OCI-LY3 (cell line): ENCODE results near the gene CRCP.

Experiments used
- H2AFZ ChIP-seq: fragments of 200-600, 300-600 bp; shearing (Covaris generic); 2 replicates; pipeline ENCODE4 v1.6.0; 2014; ENCODE audit warnings: antibody characterized with exemption, low read depth, low read length
- H3K27ac ChIP-seq: fragments of 200-600, 300-600 bp; sonication (generic); 2 replicates; pipeline ENCODE4 v1.5.1; 2014; ENCODE audit warnings: mild to moderate bottlenecking, low read length, moderate library complexity, mixed read lengths
- H3K27me3 ChIP-seq: fragments of 200-600, 300-600 bp; sonication (generic); 2 replicates; pipeline ENCODE4 v1.6.1; 2014; ENCODE audit warnings: low read depth, low read length, mixed read lengths
- H3K36me3 ChIP-seq: fragments of 200-600, 300-600 bp; sonication (generic); replicated peaks from 2 replicates; pipeline ENCODE3; 2014; ENCODE audit warnings: low read depth, low read length, mixed read lengths
- H3K4me1 ChIP-seq: fragments of 300-600, 200-600 bp; sonication (generic); 2 replicates; pipeline ENCODE4 v1.6.1; 2014; ENCODE audit warnings: low read length, mixed read lengths
- H3K4me2 ChIP-seq: fragments of 200-600, 300-600 bp; sonication (generic); 2 replicates; pipeline ENCODE4 v1.6.1; 2014; ENCODE audit warnings: low read length, mixed read lengths
- H3K4me3 ChIP-seq: fragments of 300-600, 200-600 bp; sonication (generic); 2 replicates; pipeline ENCODE4 v1.5.1; 2014; ENCODE audit warnings: antibody characterized with exemption, mild to moderate bottlenecking, low read length, moderate library complexity
- H3K79me2 ChIP-seq: fragments of 300-600, 200-600 bp; shearing (Covaris generic); 2 replicates; pipeline ENCODE4 v1.6.1; 2014; ENCODE audit warnings: mild to moderate bottlenecking, low read length, mixed read lengths
- H3K9ac ChIP-seq: fragments of 300-600, 200-600 bp; shearing (Covaris generic); 2 replicates; pipeline ENCODE4 v1.6.0; 2014; ENCODE audit warnings: mild to moderate bottlenecking, low read length, moderate library complexity
- H3K9me3 ChIP-seq: fragments of 200-600, 300-600 bp; shearing (Covaris generic); 2 replicates; pipeline ENCODE4 v1.6.1; 2014; ENCODE audit warnings: low read length, mixed read lengths; ENCODE audit not compliant: insufficient read depth
- H4K20me1 ChIP-seq: fragments of 200-600, 300-600 bp; sonication (generic); 2 replicates; pipeline ENCODE4 v1.6.1; 2016; ENCODE audit warnings: low read length, mixed read lengths; ENCODE audit not compliant: insufficient read depth
- CTCF ChIP-seq: fragments of 200-600, 300-600 bp; sonication (generic); IDR thresholded peaks from 2 replicates; pipeline ENCODE4 v1.5.1; 2014; ENCODE audit warnings: antibody characterized with exemption, low read length, low read depth
- EZH2phosphoT487 ChIP-seq: fragments of 200-600 bp; shearing (Covaris generic); IDR thresholded peaks from 2 replicates; pipeline ENCODE4 v1.6.1; 2018; ENCODE audit warnings: antibody characterized with exemption, mixed run types, low read depth

The CRCP gene

GRCh38 chr7:66176914-66177313, 62.3 kb downstream of the CRCP start:
- no peak overlapping the region for H3K27ac ChIP-seq
- 0 out of 2 replicates have a peak, but pooled peaks cover 3% of the 10 kb centered on the region for H3K4me1 ChIP-seq
- no peaks in the 10 kb centered on the region for H3K36me3 ChIP-seq
- no peaks in the 10 kb centered on the region for H3K27me3 ChIP-seq
- H4K20me1 ChIP-seq: no peaks in the 10 kb centered on the region
- H3K79me2 ChIP-seq: no peaks in the 10 kb centered on the region
- no peak overlapping the region for H2AFZ ChIP-seq
- no peak overlapping the region for H3K9ac ChIP-seq
- no peak overlapping the region for H3K4me3 ChIP-seq
- H3K4me2 ChIP-seq: no peak overlapping the region
- no peak for TF ChIP-seq EZH2phosphoT487
- TF ChIP-seq CTCF: no peak
- H3K9me3 ChIP-seq: no peaks in the 10 kb centered on the region

GRCh38 chr7:66178258-66178657, 63.6 kb downstream of the CRCP start:
- Histone ChIP-seq H2AFZ (no peak overlapping the region), H3K9me3 (no peaks in the 10 kb centered on the region), H3K36me3 (no peaks in the 10 kb centered on the region), H3K79me2 (no peaks in the 10 kb centered on the region), H3K9ac (no peak overlapping the region), H3K4me2 (no peak overlapping the region), H3K27ac (no peak overlapping the region), H3K4me1 (0 out of 2 replicates have a peak, but pooled peaks cover 1% of the 10 kb centered on the region), H3K4me3 (no peak overlapping the region), H4K20me1 (no peaks in the 10 kb centered on the region), H3K27me3 (no peaks in the 10 kb centered on the region)
- TF ChIP-seq CTCF: no peak
- TF ChIP-seq EZH2phosphoT487: no peak

- Histone ChIP-seq H3K4me1 (peaks cover 5% of the 10 kb centered on the region), H3K27me3 (no peaks in the 10 kb centered on the region), H3K9me3 (0 out of 2 replicates have a peak, but pooled peaks cover 4% of the 10 kb centered on the region), H2AFZ (no peak overlapping the region), H3K9ac (no peak overlapping the region), H3K27ac (no peak overlapping the region), H3K4me3 (no peak overlapping the region), H3K79me2 (no peaks in the 10 kb centered on the region), H4K20me1 (no peaks in the 10 kb centered on the region), H3K4me2 (no peak overlapping the region), H3K36me3 (no peaks in the 10 kb centered on the region)
- TF ChIP-seq EZH2phosphoT487: no peak
- TF ChIP-seq CTCF: no peak
Measured at GRCh38 chr7:66181329-66181728, 66.7 kb downstream of the CRCP start.

DNA sequence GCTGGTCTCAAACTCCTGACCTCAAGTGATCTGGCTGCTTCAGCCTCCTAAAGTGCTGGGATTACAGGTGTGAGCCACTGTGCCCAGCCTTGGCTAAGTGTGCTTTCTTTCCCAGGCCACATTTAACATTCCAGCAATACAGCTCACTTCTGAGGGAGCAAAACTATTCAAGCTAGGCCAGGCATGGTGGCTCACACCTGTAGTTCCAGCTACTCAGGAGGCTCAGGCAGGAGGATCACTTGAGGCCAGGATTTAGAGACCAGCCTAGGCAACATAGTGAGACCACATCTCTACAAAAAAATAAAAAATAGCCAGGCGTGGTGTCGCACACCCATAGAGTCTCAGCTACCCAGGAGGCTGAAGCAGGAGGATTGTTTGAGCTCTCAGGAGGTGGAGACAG, 67.2 kb downstream of the CRCP start:
- TF ChIP-seq EZH2phosphoT487 (no peak), CTCF (no peak)
- no peaks in the 10 kb centered on the region for H4K20me1 ChIP-seq

More for the DNA sequence above, 67.2 kb downstream of the CRCP start:
- H3K9me3 ChIP-seq: 0 out of 2 replicates have a peak, but pooled peaks cover 4% of the 10 kb centered on the region
- H3K27ac ChIP-seq: no peak overlapping the region
- H3K36me3 ChIP-seq: no peaks in the 10 kb centered on the region
- H3K4me1 ChIP-seq: peaks cover 5% of the 10 kb centered on the region
- no peak overlapping the region for H3K9ac ChIP-seq
- no peak overlapping the region for H2AFZ ChIP-seq
- H3K4me3 ChIP-seq: no peak overlapping the region
- no peaks in the 10 kb centered on the region for H3K27me3 ChIP-seq
- no peaks in the 10 kb centered on the region for H3K79me2 ChIP-seq
- H3K4me2 ChIP-seq: no peak overlapping the region
